OCI-LY7 (cell line): ENCODE results near the gene SSB.

Experiments
- CTCF ChIP-seq: fragments of 200-600 bp; sonication (generic); conservative IDR thresholded peaks from 2 replicates; pipeline ENCODE4 v1.5.1; 2014; ENCODE audit warnings: mild to moderate bottlenecking, antibody characterized with exemption, low read length, moderate library complexity, mixed read lengths
- EZH2phosphoT487 ChIP-seq: fragments of 200-600 bp; sonication (generic); IDR thresholded peaks from 2 replicates; pipeline ENCODE4 v1.6.1; 2018; ENCODE audit warnings: low read depth, borderline replicate concordance, mild to moderate bottlenecking, mixed run types, antibody characterized with exemption, low read length, moderate library complexity, mixed read lengths

DNA sequence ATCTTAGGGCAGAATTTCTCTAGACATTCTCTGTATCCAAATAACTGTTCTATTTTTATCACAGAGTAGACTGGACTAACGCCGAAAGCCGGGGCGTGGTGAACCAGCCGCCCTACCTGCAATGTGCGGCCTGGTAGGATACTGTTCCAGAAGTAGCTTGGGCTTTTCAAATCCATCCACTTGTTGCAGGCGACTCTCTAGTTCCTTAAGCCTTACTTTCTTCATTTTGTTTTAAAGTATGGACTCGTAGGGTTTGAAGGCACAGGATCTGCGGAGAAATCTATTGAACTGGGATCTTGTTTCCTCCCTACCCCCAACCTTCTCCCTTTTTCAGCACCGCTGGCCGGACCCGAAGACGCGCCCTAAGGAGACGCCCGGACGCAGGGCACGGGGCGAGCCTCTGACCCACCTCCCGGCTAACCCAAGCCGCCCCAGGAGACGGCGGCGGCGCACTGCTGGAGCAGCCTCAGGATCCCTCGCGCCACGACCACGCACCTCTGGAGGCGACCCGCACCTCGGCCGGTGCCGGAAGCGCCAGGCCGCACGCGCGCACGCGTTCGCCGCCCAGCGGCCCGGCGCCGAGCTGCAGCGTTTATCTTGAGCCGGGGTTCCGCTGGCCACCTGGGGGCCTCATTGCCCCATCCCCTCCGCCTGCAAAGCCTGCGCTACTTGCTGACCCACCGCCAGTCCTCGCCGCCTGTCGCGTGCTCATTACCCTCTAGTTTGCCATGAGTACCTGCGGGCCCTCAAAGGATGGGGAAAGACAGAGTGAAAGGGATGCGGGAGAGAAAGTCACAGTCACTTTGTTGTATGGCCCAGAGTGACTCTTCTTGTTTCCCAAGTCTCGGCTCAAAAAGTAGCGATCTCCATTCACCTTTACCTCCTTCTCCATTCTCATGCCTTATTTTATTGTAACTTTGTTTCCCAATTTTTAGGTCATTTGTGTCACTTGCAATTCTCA lies 26.0 kb downstream of the SSB start, which contains the start of gene METTL5:
- TF ChIP-seq CTCF, result peak; percentile 95
- no peak for TF ChIP-seq EZH2phosphoT487
